Spleen (tissue), 11 donors: Measurements from ENCODE around the gene FBLN1. TPM values are rescaled to one million over a fixed set of nuclear protein-coding genes. Genes with fewer than 3 reads are reported as not detected.

Experiments used
- DNase-seq: peaks from one replicate; pipeline ENCODE4 v3.0.0-alpha.2; 2020
- H3K27ac ChIP-seq, 8 donors: fragments of 200-600 bp; sonication (generic) in 7 of 8; 1 replicate in 4 of 8; 2 replicates in 4 of 8; pipeline versions ENCODE4 v1.5.0 to v1.8.0; 2016 to 2021; ENCODE audit warnings: inconsistent platforms in 4 of 8, mild to moderate bottlenecking in 4 of 8, moderate library complexity in 1 of 8
- H3K27me3 ChIP-seq, 7 donors: fragments of 200-600 bp; sonication (generic) in 6 of 7; replicated peaks in 1 of 7; 1 replicate in 4 of 7; 2 replicates in 3 of 7; pipeline versions ENCODE4 v1.5.0 to v1.8.0; 2016 to 2021; ENCODE audit warnings: inconsistent platforms in 3 of 7, mild to moderate bottlenecking in 1 of 7
- H3K36me3 ChIP-seq, 6 donors: fragments of 200-600 bp; sonication (generic) in 5 of 6; 1 replicate in 4 of 6; 2 replicates in 2 of 6; pipeline versions ENCODE4 v1.5.0 to v1.8.0; 2016 to 2021; ENCODE audit warnings: inconsistent platforms in 2 of 6
- H3K4me1 ChIP-seq, 6 donors: fragments of 200-600 bp; sonication (generic) in 5 of 6; 1 replicate in 3 of 6; 2 replicates in 3 of 6; pipeline versions ENCODE4 v1.5.0 to v1.8.0; 2016 to 2021; ENCODE audit warnings: inconsistent platforms in 3 of 6
- H3K4me3 ChIP-seq, 8 donors: fragments of 200-600 bp; sonication (generic) in 7 of 8; 1 replicate in 4 of 8; 2 replicates in 4 of 8; pipeline versions ENCODE4 v1.5.0 to v1.8.0; 2016 to 2021; ENCODE audit warnings: inconsistent platforms in 4 of 8, mild to moderate bottlenecking in 4 of 8, moderate library complexity in 2 of 8
- H3K9me3 ChIP-seq, 8 donors: fragments of 200-600 bp; sonication (generic) in 7 of 8; 1 replicate in 4 of 8; 2 replicates in 4 of 8; pipeline versions ENCODE4 v1.5.0 to v1.8.0; 2016 to 2021; ENCODE audit warnings: inconsistent platforms in 4 of 8
- CTCF ChIP-seq, 11 experiments: fragments of 200-600 bp in 7 of 11; fragments of 450-650 bp in 4 of 11; sonication (generic) in 4 of 11; IDR thresholded peaks in 8 of 11; conservative IDR thresholded peaks in 3 of 11; 1 replicate in 7 of 11; 2 replicates in 4 of 11; pipeline versions ENCODE4 v1.4.0 to v1.8.0; 2016 to 2021; ENCODE audit warnings: antibody characterized with exemption in 11 of 11, inconsistent platforms in 4 of 11, mild to moderate bottlenecking in 1 of 11
- POLR2A ChIP-seq, 3 donors: fragments of 450-650 bp; IDR thresholded peaks; one replicate each; pipeline ENCODE4 v1.5.1; 2017; ENCODE audit warnings: antibody characterized with exemption in 3 of 3, mild to moderate bottlenecking in 1 of 3
- POLR2AphosphoS5 ChIP-seq, 3 donors: sonication (generic); formaldehyde crosslinking; IDR thresholded peaks; one replicate each; pipeline ENCODE4 v1.5.1; 2017; ENCODE audit warnings: antibody characterized with exemption in 3 of 3
- WGBS, 5 donors: extraction: QIAGEN DNeasy Blood & Tissue Kit in 3 of 5; methylation state at CpG; one replicate each; pipeline versions ENCODE4 v1.1.5 to v1.1.7; 2013 to 2018; 5-methylcytosine and 5-hydroxymethylcytosine counted together
- intact Hi-C: fragments of 100-400 bp; cut with DNase I; formaldehyde crosslinking; loops from one replicate; pipeline ENCODE4 v1.15.0; 2023; ENCODE audit warnings: low total_unique reads
- polyA plus RNA-seq, 3 donors: library from polyadenylated mRNA; stranded (reverse); fragments of 200-250 nt; gene quantifications; one replicate each; pipeline ENCODE4 v1.2.1, GENCODE V29; 2013
- total RNA-seq, 7 donors: library from RNA; depleted of rRNA in 3 of 7; stranded (reverse); fragments of >200 nt in 3 of 7; fragmentation: NEBNext Ultra II Directional in 4 of 7; extraction: Animal tissue kit (Norgen Biotek cat#: 25700) in 4 of 7; gene quantifications; one replicate each; pipeline versions ENCODE4 v1.1.0 to v1.2.1, GENCODE V29; 2016 to 2021
- donor health status: healthy with polysubstance abuse.
- donor health status: DM: no; HTN: no; CAD: no; lungs with moderate emphysema.
- donor health status: DM: no; HTN: no; CAD: no.
- donor health status: Bipolar disorder and iron deficiency.
- donor health status: healthy.
- donor health status: DM: no; HTN: no; CAD: no.
- donor health status: DM: yes; HTN: yes; CAD: no.

FBLN1 gene
- total and polyA plus RNA-seq, 10 donors, result 1.9 to 20.3 (median 11.0) TPM

GRCh38 chr22:45562102-45562501 lies 59.4 kb downstream of the FBLN1 start:
- WGBS, 5 donors, result 85 to 91% (median 90%) methylated on average over 3 to 5 of the region's 5 CpGs
- Histone ChIP-seq H3K4me3 (no peak overlapping the region), H3K27me3 (peaks cover 0 to 38% (median 0%) of the 10 kb centered on the region in 7 donors), H3K4me1 (no peaks in the 10 kb centered on the region), H3K27ac (no peak overlapping the region), H3K36me3 (no peaks in the 10 kb centered on the region), H3K9me3 (peaks cover 5 to 37% (median 22%) of the 10 kb centered on the region in 8 donors)
- intact Hi-C loops, result no loop called here
- no peak for TF ChIP-seq POLR2AphosphoS5 (IDR thresholded peaks at IDR 0.05)
- no peak for TF ChIP-seq POLR2A (IDR thresholded peaks at IDR 0.05)
- no peak for TF ChIP-seq CTCF (IDR thresholded peaks at IDR 0.05 in 8 of 11, conservative IDR thresholded peaks at IDR 0.05 in 3 of 11)
- no peak for DNase-seq

GRCh38 chr22:45562537-45563361 lies 60.1 kb downstream of the FBLN1 start:
- peaks cover 0 to 44% (median 0%) of the 10 kb centered on the region in 7 donors for H3K27me3 ChIP-seq
- no peak overlapping the region for H3K4me3 ChIP-seq
- intact Hi-C loops, result no loop called here
- H3K4me1 ChIP-seq, result no peaks in the 10 kb centered on the region
- no peak for DNase-seq
- TF ChIP-seq POLR2A (IDR thresholded peaks at IDR 0.05) (no peak), CTCF (IDR thresholded peaks at IDR 0.05 in 8 of 11, conservative IDR thresholded peaks at IDR 0.05 in 3 of 11) (no peak), POLR2AphosphoS5 (IDR thresholded peaks at IDR 0.05) (no peak)
- H3K9me3 ChIP-seq, result peaks cover 5 to 37% (median 22%) of the 10 kb centered on the region in 8 donors
- H3K27ac ChIP-seq, result no peak overlapping the region
- WGBS, 5 donors, result 95 to 97% (median 96%) methylated on average over 35 to 44 of the region's 44 CpGs
- H3K36me3 ChIP-seq, result no peaks in the 10 kb centered on the region

- 77 to 84% (median 81%) methylated on average over 20 of the region's 20 CpGs for WGBS, 5 donors
- no peak overlapping the region for H3K27ac ChIP-seq
- DNase-seq, result no peak
- no peaks in the 10 kb centered on the region for H3K4me1 ChIP-seq
- H3K9me3 ChIP-seq, result peaks cover 5 to 37% (median 22%) of the 10 kb centered on the region in 8 donors
- no peak overlapping the region for H3K4me3 ChIP-seq
- peaks cover 0 to 50% (median 0%) of the 10 kb centered on the region in 7 donors for H3K27me3 ChIP-seq
- TF ChIP-seq CTCF (IDR thresholded peaks at IDR 0.05 in 8 of 11, conservative IDR thresholded peaks at IDR 0.05 in 3 of 11), result no peak
- no peak for TF ChIP-seq POLR2A (IDR thresholded peaks at IDR 0.05)
- TF ChIP-seq POLR2AphosphoS5 (IDR thresholded peaks at IDR 0.05), result no peak
- intact Hi-C loops, result no loop called here
- no peaks in the 10 kb centered on the region for H3K36me3 ChIP-seq
Measured at GRCh38 chr22:45563362-45564040, 60.8 kb downstream of the FBLN1 start.
